A549 (cell line): ENCODE measurements around the gene PRKG1. TPM values are rescaled to one million over a fixed set of nuclear protein-coding genes. Genes with fewer than 3 reads are reported as not detected.

Experiments
- ATAC-seq, 2 experiments: fragments of 200-7000 bp in 1 of 2; fragments of >200 bp in 1 of 2; cut with Nextera tagmentation in 1 of 2; cut with Tn5 transposase in 1 of 2; 3 replicates each; pipeline versions ENCODE4 v1.8.0 to v1.9.1; 2018 to 2020; ENCODE audit warnings: mild to moderate bottlenecking in 1 of 2, moderate library complexity in 1 of 2
- CTCF ChIA-PET: fragments of 300-600 bp; sonication (Branson Sonifier 250); formaldehyde crosslinking; extraction: SDS; loops from one replicate; lab custom pipeline; 2021; ENCODE audit warnings: antibody characterized with exemption, inconsistent platforms; lab: Yijun Ruan, JAX
- POLR2A ChIA-PET: fragments of 350-600 bp; formaldehyde crosslinking; extraction: SDS; loops from one replicate; lab custom pipeline; 2021; ENCODE audit warnings: antibody characterized with exemption, inconsistent platforms; lab: Yijun Ruan, JAX
- DNase-seq, 2 experiments: peaks; one replicate each; pipeline versions ENCODE4 v3.0.0 to v3.0.0-alpha.2; 2011 to 2016; ENCODE audit warnings: low read depth in 1 of 2, low spot score in 1 of 2
- FAIRE-seq: peaks from 2 replicates; lab custom pipeline; 2011; peaks lifted over from hg19 to GRCh38; lab: Jason Lieb, UNC
- H3K27ac ChIP-seq, 2 experiments: fragments of >200 bp; sonication (Bioruptor Twin); formaldehyde crosslinking; 3 replicates each; pipeline ENCODE4 v1.5.1; 2016 to 2017
- H3K4me1 ChIP-seq: fragments of >200 bp; sonication (Bioruptor Twin); formaldehyde crosslinking; 3 replicates; pipeline ENCODE4 v1.6.1; 2016
- H3K4me2 ChIP-seq: fragments of >200 bp; sonication (Bioruptor Twin); formaldehyde crosslinking; 3 replicates; pipeline ENCODE4 v1.6.1; 2016
- H3K4me3 ChIP-seq: fragments of >200 bp; sonication (Bioruptor Twin); formaldehyde crosslinking; 3 replicates; pipeline ENCODE4 v1.5.1; 2016
- H3K9me3 ChIP-seq: fragments of >200 bp; sonication (Bioruptor Twin); formaldehyde crosslinking; 3 replicates; pipeline ENCODE4 v1.6.1; 2016
- CBX8 ChIP-seq: fragments of 200-600 bp; sonication (generic); IDR thresholded peaks from 2 replicates; pipeline ENCODE4 v1.6.1; 2016
- CHD4 ChIP-seq: fragments of 200-600 bp; sonication (generic); IDR thresholded peaks from 2 replicates; pipeline ENCODE4 v1.6.1; 2016; ENCODE audit warnings: antibody characterized with exemption, mild to moderate bottlenecking, borderline replicate concordance
- EHMT2 ChIP-seq: fragments of 200-600 bp; sonication (generic); IDR thresholded peaks from 2 replicates; pipeline ENCODE4 v1.6.1; 2016; ENCODE audit warnings: antibody characterized with exemption, low read depth, mild to moderate bottlenecking, moderate library complexity
- EP300 ChIP-seq, 2 experiments: fragments of >200 bp; sonication (Bioruptor Twin); formaldehyde crosslinking; IDR thresholded peaks; 2 replicates in 1 of 2; 3 replicates in 1 of 2; pipeline ENCODE4 v1.6.1; 2016 to 2017
- FOSB ChIP-seq: fragments of 250-450 bp; sonication (Bioruptor Pico); IDR thresholded peaks from 2 replicates; pipeline ENCODE4 v1.5.0; 2020; ENCODE audit warnings: mild to moderate bottlenecking, moderate library complexity
- FOSL2 ChIP-seq, 2 experiments: fragments of 450-650 bp in 1 of 2; fragments of >200 bp in 1 of 2; sonication (Bioruptor Twin) in 1 of 2; formaldehyde crosslinking; IDR thresholded peaks; 2 replicates each; pipeline versions ENCODE4 v1.5.0 to v1.6.1; 2016 to 2020; ENCODE audit warnings: mild to moderate bottlenecking in 1 of 2, moderate library complexity in 1 of 2
- FOXS1 ChIP-seq: fragments of 250-450 bp; sonication (Bioruptor Pico); IDR thresholded peaks from 2 replicates; pipeline ENCODE4 v1.5.0; 2020; ENCODE audit warnings: mild to moderate bottlenecking, moderate library complexity
- GATA3 ChIP-seq: IDR thresholded peaks from 2 replicates; pipeline ENCODE4 v1.6.1; 2012; ENCODE audit warnings: borderline replicate concordance
- HOXB13 ChIP-seq: fragments of 250-450 bp; sonication (Bioruptor Pico); IDR thresholded peaks from 2 replicates; pipeline ENCODE4 v1.5.0; 2020; ENCODE audit warnings: low read depth, mild to moderate bottlenecking, moderate library complexity
- HOXB5 ChIP-seq: fragments of 250-450 bp; sonication (Bioruptor Pico); IDR thresholded peaks from 2 replicates; pipeline ENCODE4 v1.5.0; 2020; ENCODE audit warnings: mild to moderate bottlenecking, moderate library complexity
- JUN ChIP-seq, 2 experiments: fragments of >200 bp; sonication (Bioruptor Twin); formaldehyde crosslinking; IDR thresholded peaks; 2 replicates in 1 of 2; 3 replicates in 1 of 2; pipeline ENCODE4 v1.6.1; 2016 to 2017
- JUNB ChIP-seq: fragments of >200 bp; sonication (Bioruptor Twin); formaldehyde crosslinking; IDR thresholded peaks from 2 replicates; pipeline ENCODE4 v1.6.1; 2016
- MAFK ChIP-seq: fragments of 450-650 bp; IDR thresholded peaks from 2 replicates; pipeline ENCODE4 v1.6.1; 2014; ENCODE audit not compliant: partially characterized antibody
- MAZ ChIP-seq: fragments of 150-350 bp; IDR thresholded peaks from 2 replicates; pipeline ENCODE4 v1.6.1; 2014; ENCODE audit warnings: antibody characterized with exemption, low read depth, low read length, borderline replicate concordance
- MYC ChIP-seq: IDR thresholded peaks from 2 replicates; pipeline ENCODE4 v1.6.1; 2012; ENCODE audit warnings: mild to moderate bottlenecking, inconsistent platforms, low read length, improper control_type of control experiment, borderline replicate concordance
- POLR2A ChIP-seq: IDR thresholded peaks from 2 replicates; pipeline ENCODE4 v1.6.1; 2012; ENCODE audit warnings: mild to moderate bottlenecking, low read length
- RCOR1 ChIP-seq: fragments of 150-350 bp; IDR thresholded peaks from 2 replicates; pipeline ENCODE4 v1.6.1; 2014; ENCODE audit warnings: antibody characterized with exemption, low read length, low read depth
- RFX5 ChIP-seq: fragments of 450-650 bp; IDR thresholded peaks from 2 replicates; pipeline ENCODE4 v1.7.1; 2014; ENCODE audit warnings: antibody characterized with exemption, mild to moderate bottlenecking, moderate library complexity
- RNF2 ChIP-seq: fragments of 200-600 bp; sonication (generic); IDR thresholded peaks from 2 replicates; pipeline ENCODE4 v1.6.1; 2016; ENCODE audit warnings: low read depth, mild to moderate bottlenecking, antibody characterized with exemption, moderate library complexity, borderline replicate concordance
- ZNF302 ChIP-seq: fragments of 250-450 bp; sonication (Bioruptor Pico); IDR thresholded peaks from 2 replicates; pipeline ENCODE4 v1.9.0; 2021; ENCODE audit warnings: inconsistent platforms, mild to moderate bottlenecking, moderate library complexity
- ZSCAN20 ChIP-seq: fragments of 250-450 bp; sonication (Bioruptor Pico); IDR thresholded peaks from 2 replicates; pipeline ENCODE4 v1.8.0; 2022; ENCODE audit warnings: mild to moderate bottlenecking, moderate library complexity
- WGBS: methylation state at CpG from one replicate; pipeline ENCODE4 v1.1.6; 2017; ENCODE audit errors: missing lambda C conversion rate; 5-methylcytosine and 5-hydroxymethylcytosine counted together
- polyA plus RNA-seq, 4 experiments: library from polyadenylated mRNA; depleted of rRNA in 3 of 4; stranded (reverse); fragments of >200 nt; fragmentation: RNase III in 1 of 4; extraction: RNeasy Plus Mini Kit Qiagen cat#74134 plus additional on column Dnase treatment in 1 of 4; gene quantifications; 2 replicates in 3 of 4; 3 replicates in 1 of 4; pipeline ENCODE4 v1.2.3, GENCODE V29; 2011 to 2017
- TF ChIP-seq, protein P1 (sequence below): fragments of 250-450 bp; sonication (Bioruptor Pico); IDR thresholded peaks from 2 replicates; pipeline ENCODE4 v1.5.0; 2020; ENCODE audit warnings: low read depth, mild to moderate bottlenecking, moderate library complexity
- TF ChIP-seq, protein P2 (sequence below): IDR thresholded peaks from 2 replicates; pipeline ENCODE4 v1.6.1; 2012; ENCODE audit warnings: low read depth, borderline replicate concordance
- TF ChIP-seq, protein P3 (sequence below): fragments of 450-650 bp; IDR thresholded peaks from 2 replicates; pipeline ENCODE4 v1.6.1; 2014; ENCODE audit warnings: antibody characterized with exemption
- TF ChIP-seq, protein P4 (sequence below): IDR thresholded peaks from 2 replicates; pipeline ENCODE4 v1.6.1; 2012
- TF ChIP-seq, protein P5 (sequence below): fragments of >200 bp; sonication (Bioruptor Twin); formaldehyde crosslinking; IDR thresholded peaks from 3 replicates; pipeline ENCODE4 v1.6.1; 2016

Gene PRKG1
- polyA plus RNA-seq, 2 of the 4 experiments (the other 2 are of a cell fraction): not detected

DNA sequence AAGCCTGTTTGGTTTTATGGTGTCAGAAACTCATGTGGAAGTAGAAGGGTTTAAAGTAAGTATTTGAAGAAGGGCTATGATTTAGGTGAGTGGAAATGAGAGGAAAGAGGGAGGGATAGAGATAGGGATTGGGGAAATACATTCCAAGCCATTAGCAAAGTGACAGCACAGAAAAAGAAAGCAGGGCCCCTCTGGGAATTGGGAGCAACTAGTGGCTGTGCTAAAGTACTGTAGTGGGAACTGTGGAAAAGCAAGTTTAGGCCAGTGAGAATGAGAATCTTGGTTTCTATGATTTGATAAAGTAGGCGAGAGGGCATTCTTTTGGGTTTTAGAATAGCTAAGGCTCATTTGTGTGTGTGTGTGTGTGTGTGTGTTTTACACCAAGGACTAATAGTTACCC, 5.0 kb downstream of the PRKG1 start:
- Histone ChIP-seq H3K27ac (no peak overlapping the region), H3K9me3 (no peaks in the 10 kb centered on the region), H3K4me1 (no peaks in the 10 kb centered on the region), H3K4me3 (no peak overlapping the region), H3K4me2 (no peak overlapping the region)
- ATAC-seq: no peak
- ChIA-PET POLR2A (no interaction called here), CTCF (no interaction called here)
- FAIRE-seq: no peak
- DNase-seq: no peak
- 0% methylated on average over 1 of the region's 1 CpG for WGBS
- TF ChIP-seq, protein P1, sequence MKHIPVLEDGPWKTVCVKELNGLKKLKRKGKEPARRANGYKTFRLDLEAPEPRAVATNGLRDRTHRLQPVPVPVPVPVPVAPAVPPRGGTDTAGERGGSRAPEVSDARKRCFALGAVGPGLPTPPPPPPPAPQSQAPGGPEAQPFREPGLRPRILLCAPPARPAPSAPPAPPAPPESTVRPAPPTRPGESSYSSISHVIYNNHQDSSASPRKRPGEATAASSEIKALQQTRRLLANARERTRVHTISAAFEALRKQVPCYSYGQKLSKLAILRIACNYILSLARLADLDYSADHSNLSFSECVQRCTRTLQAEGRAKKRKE: no peak
- TF ChIP-seq HOXB13 (CRISPR knock-in tag) (no peak), POLR2A (no peak), EP300 (IDR thresholded peaks at IDR 0.05) (no peak), JUN (IDR thresholded peaks at IDR 0.05) (no peak), RCOR1 (no peak), RNF2 (no peak), MYC (no peak), MAZ (no peak), CBX8 (no peak), HOXB5 (no peak), ZSCAN20 (CRISPR knock-in tag) (no peak), RFX5 (no peak), EHMT2 (no peak), FOSL2 (IDR thresholded peaks at IDR 0.05) (no peak), FOSL2 (CRISPR knock-in tag; IDR thresholded peaks at IDR 0.05) (no peak), ZNF302 (CRISPR knock-in tag) (no peak), CHD4 (no peak)
- TF ChIP-seq, protein P2, sequence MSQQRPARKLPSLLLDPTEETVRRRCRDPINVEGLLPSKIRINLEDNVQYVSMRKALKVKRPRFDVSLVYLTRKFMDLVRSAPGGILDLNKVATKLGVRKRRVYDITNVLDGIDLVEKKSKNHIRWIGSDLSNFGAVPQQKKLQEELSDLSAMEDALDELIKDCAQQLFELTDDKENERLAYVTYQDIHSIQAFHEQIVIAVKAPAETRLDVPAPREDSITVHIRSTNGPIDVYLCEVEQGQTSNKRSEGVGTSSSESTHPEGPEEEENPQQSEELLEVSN: no peak
- TF ChIP-seq, protein P3, sequence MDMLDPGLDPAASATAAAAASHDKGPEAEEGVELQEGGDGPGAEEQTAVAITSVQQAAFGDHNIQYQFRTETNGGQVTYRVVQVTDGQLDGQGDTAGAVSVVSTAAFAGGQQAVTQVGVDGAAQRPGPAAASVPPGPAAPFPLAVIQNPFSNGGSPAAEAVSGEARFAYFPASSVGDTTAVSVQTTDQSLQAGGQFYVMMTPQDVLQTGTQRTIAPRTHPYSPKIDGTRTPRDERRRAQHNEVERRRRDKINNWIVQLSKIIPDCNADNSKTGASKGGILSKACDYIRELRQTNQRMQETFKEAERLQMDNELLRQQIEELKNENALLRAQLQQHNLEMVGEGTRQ: no peak
- TF ChIP-seq, protein P4, sequence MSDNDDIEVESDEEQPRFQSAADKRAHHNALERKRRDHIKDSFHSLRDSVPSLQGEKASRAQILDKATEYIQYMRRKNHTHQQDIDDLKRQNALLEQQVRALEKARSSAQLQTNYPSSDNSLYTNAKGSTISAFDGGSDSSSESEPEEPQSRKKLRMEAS: no peak

DNA sequence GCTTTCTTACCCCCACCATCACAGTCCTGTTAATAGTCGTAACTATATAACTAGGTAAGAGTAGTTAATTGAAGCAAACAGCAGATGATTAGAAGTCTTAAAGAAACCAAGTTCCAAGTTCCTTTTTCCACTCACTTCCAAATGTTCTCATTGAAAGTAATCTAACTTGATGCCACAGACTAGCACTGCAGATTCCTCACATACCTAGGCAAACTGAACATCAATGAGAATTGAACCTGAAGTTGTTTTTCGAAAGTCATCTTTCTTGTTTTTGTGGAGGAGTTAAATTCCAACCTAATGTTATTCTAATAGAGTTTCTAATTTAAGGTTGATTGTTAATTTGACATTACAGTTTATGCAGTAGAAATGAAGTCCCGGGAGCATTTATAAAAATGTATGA, 5.5 kb downstream of the PRKG1 start:
- CTCF ChIA-PET: interaction anchor here (1.1 kb wide), 1 partner anchor 1188 kb away, joined by 3 read pairs; no protein-coding TSS in a partner anchor
- TF ChIP-seq GATA3 (no peak), EP300 (IDR thresholded peaks at IDR 0.05) (no peak), HOXB13 (CRISPR knock-in tag) (no peak), JUNB (no peak), FOXS1 (CRISPR knock-in tag) (no peak), MAFK (no peak), RCOR1 (no peak), MAZ (no peak), FOSB (CRISPR knock-in tag) (no peak), MYC (no peak)
- TF ChIP-seq, protein P5, sequence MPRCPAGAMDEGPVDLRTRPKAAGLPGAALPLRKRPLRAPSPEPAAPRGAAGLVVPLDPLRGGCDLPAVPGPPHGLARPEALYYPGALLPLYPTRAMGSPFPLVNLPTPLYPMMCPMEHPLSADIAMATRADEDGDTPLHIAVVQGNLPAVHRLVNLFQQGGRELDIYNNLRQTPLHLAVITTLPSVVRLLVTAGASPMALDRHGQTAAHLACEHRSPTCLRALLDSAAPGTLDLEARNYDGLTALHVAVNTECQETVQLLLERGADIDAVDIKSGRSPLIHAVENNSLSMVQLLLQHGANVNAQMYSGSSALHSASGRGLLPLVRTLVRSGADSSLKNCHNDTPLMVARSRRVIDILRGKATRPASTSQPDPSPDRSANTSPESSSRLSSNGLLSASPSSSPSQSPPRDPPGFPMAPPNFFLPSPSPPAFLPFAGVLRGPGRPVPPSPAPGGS: no peak
- Histone ChIP-seq H3K4me3 (no peak overlapping the region), H3K9me3 (no peaks in the 10 kb centered on the region), H3K4me1 (no peaks in the 10 kb centered on the region), H3K4me2 (no peak overlapping the region), H3K27ac (no peak overlapping the region)
- WGBS: 9% methylated on average over 3 of the region's 3 CpGs
- DNase-seq: no peak
- no peak for FAIRE-seq
- ATAC-seq: no peak
- POLR2A ChIA-PET: no interaction called here
